Middle frontal gyrus (tissue), 1 donor: ENCODE data around the gene SLC38A10.

Experiments
- DNase-seq: peaks from one replicate; pipeline ENCODE4 v3.0.0-alpha.2; 2015; ENCODE audit warnings: low spot score; ENCODE audit errors: extremely low spot score

Gene SLC38A10

DNA sequence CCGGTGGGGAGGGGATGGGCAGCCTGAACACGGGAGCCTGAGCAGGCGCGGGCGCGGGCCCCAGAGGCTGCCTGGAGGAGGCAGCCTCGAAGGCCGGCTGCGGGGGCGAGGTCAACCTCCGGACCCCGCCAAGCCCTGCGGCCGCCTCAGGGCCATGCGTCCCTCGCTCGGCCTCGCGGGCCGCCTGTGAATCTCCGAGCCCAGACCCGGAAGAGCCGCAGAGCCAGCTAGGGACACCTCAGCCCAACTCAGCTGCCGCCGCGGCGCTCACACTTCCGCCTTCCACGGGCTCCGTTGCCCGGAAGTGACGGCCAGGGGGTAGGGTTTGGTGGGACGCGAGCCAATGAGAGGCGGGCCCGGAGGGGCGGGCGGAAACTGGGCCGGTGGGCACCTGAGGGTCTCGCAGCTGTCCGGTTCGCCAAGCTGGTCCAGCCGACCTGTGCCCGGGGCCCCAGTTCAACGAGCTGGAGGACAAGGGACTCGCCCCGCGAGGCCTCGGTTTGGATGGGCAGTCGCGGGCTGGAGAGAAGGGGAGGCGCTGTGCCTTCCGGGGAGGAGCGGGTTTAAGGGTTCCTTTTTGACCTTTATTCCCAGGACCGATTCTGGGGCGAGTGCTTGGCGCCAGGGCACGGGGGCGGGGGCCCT is at the start of gene SLC38A10:
SLC38A10 (minus strand) TSS at position 277 of the 645 bp plus-strand sequence. CDS start 386 bp downstream, outside the sequence.
- peak; percentile 86 for DNase-seq

DNA sequence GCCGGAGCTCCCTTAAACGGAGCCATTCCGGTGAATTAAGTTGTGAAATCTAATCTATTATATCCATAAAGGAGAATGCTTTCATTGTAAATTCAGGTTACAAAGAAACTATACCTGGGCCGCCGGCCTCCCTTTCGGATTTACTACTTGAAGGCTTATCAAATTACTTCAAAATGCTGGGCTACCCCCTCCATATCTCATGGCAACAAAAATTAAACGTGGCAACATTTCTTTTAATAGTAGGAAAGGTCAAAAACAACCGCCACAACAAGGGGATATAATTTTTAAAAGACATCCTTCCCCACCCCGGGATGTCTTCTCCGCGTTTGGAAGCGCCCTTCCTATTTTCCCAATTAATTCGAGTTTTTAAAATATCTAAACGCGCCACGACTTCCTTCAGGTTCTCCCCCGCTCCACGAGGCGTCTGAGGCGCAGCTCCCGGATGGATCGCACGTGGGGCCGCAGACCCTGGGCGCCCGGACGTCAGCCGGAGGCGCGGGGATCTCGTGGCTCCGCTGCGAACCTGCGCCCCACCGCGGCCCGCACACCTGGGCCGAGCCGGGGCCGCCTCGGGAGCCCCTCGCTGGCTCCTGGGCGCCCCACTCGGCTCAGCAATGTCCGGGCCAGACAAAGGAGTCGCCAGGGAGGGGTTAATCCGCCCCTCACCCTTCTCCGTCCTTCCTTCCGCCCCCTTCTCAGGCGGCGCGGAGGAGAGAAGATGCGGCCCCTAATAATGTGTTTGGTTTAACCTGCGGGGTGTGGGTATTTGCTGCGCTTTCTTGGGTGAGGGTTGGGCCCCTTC is 47.4 kb upstream of the SLC38A10 start:
- no peak for DNase-seq

DNA sequence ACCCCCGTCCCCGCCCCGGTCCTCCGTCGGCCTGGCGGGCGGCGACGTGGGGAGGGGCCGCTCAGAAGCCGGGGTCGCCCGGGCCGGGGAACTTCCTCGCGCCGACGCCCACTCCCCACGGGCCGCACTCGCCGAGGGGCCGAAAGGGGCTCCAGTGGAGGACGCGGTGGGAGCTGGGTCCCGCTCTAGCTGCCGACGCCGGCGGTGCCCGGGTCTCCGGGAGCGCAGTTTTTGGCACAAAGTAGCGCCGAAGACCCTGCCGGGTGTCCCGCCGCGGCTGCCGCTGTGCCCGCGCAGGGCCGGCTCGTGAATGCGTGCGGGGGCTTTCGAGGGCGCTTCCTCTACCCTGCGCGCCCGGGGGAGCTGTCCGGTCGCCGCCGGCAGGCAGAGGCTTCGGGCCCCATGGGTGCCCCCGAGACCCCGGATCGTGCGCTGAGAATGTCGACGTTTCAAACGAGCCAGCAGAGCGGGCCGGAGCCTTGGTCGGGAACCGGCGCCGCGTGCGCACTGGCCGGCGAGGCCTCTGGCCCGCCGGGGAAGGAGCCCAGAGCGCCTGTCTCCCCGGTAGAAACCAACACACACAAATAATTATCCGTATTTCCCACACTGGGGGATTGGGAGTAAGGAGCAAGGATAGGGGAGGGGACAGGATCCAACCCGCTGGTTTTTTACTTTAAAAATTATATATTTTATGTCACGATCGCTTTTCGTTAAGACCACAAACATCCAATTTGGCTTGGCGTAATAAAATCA is 46.6 kb upstream of the SLC38A10 start:
- DNase-seq: no peak

DNA sequence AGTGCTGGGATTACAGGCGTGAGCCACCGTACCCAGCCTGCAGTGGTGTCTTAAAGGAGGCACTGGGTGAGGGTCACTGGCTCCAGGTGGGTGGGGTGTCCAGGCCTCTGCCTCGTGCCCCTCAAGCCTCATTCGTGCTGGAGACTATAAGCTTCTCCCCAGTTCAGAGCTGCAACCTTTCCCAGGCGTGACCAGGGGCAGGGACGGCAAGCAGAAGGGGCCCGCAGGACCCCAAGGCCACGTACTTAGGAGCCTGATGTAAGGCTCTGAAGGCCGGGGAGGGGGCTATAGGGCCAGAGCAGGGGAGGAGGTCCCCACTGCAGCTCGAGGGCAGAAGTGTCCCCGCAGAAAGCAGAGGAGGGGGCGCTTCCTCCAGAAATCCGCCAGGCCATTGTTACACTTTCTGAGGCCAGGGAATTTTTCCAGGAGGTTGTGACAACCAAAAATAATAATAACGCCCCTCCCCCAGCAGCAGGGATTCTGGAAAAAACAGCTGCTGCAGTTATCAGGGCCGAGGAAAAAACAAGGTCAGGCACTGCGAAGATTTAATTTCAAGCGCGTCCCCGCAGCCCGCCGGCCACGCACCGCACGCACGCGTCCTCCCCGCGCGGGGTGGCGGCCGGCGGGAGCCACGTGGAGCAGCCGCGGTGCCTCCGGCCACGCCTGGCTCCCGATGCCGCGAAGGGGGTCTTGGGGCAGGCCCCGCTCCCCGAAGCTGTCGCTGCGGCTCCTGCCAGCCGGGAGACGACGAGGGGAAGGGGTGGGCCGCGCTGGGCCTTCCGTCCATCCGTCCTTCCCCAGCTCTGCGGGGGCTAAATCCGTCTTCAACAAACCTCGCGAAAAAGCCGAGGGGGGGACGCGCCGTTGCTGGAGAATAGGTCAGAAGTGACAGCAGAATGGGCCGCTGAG is 45.8 kb upstream of the SLC38A10 start:
- no peak for DNase-seq

DNA sequence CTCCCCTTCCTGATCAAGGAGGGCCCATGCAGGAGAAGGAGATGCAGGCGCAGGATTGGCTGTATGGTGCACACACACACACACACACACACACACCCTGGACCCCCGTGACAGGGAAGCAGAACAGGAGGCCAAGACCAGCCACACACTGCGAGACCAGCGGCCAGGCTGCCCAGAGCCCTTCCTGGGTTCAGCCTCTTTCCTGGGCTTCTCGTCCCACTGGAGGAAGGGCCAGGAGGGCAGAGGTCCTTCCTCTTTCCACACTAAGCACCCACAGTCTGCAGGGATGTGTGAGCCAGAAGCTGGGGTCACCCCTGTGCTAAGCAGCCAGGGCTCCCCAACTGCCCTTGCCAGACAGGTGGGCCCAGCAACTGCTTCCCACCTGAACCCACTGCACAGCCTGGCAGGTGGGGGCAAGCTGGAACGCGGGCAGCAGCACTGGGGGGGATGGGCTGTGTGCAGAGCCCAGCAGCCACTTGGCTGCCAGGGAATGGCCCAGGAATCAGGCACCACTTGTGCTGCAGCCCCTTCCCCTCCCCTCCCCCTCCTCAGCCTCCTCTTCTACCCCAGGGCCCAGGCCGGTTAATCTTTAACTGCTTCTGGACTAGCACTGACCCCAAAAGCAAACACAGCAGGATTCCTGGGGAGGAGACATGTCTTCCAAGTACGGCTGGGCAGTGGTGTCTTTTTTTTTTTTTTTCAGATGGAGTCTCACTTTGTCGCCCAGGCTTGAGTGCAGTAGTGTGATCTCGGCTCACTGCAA is 44.6 kb upstream of the SLC38A10 start:
- no peak for DNase-seq

DNA sequence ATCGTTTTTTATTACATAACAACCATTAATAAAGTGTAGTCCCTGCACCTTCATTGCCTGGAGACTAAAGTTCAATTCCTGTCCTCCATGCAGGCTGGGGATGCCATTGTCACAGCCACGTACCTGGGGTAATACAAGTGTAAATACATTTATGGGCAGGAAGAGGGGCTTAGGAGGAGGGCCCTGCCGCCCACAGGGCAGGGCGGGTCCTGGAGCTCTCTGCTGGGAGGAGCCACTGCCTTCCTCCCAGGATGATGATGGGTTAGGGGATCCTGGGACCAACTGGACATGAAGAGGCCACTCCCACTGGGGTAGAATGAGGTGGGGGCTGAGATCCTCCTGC is 44.1 kb upstream of the SLC38A10 start:
- DNase-seq: no peak

DNA sequence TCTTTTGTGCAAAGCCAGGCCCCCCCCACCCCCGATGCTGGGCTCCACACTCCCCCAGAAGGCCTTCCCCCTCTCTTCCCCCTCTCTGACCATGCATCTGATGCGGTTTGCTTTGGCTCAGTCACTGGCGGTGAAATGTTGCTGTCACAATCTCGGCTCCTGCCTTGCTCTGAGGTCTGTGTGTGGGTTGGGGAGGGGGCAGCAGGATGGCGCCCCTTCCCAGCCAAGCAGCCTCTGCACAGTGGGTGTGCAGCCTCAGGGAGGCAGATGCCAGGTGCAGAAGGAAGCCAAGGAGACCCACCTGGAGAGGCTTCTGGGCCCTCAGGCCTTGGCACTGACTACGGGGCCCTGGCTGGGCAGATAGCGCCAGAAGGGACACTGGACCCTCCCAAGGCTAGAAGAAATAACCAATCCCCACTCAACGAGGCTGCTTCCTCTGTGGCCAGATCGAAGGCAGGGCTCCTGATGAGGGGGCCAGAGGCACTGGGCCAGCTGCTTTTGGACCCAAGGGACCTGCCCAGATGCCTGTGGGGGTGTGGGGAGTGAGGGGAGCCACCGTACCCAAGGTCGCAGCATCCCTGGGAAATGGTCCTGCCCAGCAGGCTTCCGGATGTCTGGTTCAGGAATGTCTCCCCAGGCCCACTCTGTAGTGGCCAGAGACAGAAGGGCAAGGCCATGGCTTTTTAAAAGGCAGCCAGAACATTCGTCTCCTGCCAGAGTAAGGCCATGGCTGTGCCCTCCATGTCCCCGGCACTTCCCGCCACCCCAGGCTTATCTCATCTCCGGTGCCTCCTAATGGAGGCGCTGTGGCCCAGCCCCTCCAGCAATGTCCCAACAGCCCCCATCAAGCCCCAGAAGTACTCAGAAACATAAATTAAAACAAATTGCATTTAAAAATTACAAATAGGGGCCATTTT is 43.4 kb upstream of the SLC38A10 start:
- no peak for DNase-seq

DNA sequence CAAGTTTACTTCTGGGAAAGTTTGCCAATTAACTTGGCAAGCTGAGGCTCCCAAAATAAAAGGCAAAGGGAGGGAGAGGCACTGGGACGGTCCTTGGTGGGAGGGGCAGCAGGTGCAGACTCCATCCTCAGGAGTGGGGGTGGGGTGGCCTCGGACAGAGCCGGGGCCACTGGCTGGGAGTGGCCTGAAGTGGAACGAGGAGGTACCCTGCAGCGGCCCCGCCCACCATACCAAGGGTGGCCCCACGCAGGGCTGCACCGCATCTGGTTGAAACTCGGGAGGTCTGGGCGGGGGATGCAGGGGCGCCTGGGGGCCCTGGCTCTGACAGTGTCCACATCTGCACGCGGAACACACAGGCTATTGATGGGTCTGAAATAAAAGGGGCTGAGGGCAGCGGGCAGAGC is 42.4 kb upstream of the SLC38A10 start:
- no peak for DNase-seq

DNA sequence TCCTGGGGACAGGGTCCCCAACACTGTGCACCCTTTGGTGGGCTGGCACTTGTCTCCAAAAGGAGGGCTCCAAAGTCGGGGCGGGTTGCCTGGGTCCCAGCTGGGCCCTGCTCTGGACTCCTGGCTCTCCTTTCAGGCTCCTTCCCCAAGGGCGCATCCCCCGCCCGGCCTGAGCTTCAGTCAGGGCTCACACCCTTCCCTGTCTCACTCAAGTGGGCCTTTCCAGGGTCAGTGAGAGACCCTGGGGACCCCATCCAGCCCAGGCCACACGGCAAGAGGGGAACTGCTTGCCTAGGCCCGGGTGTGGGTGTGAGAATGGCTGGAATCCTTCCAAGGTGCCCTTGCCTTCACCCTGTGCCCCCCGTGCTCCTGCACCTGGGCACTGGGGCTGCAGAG is 41.8 kb upstream of the SLC38A10 start:
- DNase-seq: no peak

DNA sequence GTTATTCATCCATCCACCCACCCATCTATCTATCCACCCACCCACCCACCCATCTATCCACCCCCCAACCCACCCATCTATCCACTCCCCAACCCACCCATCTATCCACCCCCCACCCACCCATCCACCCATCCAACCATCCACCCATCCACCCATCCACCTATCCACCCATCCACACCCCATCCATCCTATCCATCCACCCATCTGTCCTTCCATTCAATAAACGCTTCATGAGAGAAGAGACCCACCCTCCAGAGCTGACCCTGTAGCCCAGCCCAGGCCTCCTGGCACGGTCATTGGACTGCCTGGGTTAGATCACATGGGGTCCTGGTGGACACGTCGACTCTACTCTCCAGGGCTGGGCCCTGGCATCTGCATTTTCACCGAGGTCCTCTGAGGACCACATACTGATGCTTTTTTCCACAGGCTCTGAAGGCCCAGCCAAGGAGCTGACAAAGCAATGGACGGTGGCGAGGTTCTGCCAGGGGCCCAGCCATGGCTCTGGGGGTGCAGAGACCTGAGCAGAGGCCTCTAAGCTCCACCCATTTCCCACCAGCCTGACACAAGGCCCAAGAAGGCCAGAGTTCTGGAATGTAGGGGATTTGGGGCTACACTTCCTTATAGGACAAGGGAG is 41.3 kb upstream of the SLC38A10 start:
- no peak for DNase-seq

DNA sequence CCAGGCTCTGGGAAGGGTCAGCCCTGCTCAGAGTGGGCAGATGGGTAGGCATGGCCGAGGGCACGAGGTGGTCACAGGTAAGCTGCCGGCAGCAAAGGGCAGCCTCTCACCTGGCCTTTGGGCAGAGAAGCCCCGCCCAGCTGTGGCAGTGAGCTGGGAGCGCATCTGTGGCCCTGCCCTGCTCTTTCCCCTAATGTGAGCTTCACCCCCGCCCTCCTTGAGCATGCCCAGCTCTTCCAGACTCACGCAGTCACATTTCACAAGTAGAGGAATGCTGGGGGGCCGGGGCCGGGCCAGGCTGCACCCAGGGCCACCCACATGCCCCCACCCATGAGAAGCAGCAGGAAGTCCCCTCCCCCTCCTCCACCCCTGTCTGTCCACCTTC is 40.7 kb upstream of the SLC38A10 start:
- DNase-seq: no peak

DNA sequence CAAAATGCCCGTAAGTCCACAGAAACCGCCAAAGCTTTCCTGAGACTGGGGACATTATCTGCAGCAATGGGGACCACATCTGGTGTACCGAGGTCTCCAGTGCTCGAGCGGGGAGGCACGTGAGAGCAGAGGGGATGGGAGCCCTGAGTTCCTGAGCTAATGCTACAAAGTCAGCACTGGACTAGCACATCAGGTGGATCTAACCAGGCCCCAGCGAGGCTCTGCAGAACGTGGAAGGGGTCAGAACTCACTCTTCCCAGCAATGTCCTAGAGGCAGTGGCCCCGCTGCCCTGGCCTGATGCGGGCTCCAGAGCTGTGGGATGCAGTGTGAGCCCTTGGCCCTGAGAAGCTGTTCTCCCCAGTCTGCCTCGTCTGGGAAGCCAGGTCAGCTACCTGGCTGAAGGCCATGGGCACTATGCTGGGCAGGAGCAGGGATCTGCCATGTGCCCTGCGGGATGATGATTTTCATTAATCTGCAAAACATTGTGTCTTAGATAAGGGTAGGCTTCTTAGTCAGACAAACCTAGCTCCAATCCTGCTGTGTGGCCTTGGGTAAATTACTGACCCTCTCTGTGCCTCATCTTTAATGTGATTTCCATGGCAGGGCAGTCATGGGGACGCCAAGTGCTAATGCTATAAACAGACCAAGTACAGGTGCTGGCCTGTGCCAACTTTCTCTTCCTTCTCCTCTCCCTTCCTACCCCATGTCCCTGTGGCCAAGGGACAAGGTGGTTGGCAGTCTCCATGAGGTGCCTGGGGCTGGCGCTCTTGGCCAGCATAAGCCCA is 40.1 kb upstream of the SLC38A10 start:
- DNase-seq: no peak

DNA sequence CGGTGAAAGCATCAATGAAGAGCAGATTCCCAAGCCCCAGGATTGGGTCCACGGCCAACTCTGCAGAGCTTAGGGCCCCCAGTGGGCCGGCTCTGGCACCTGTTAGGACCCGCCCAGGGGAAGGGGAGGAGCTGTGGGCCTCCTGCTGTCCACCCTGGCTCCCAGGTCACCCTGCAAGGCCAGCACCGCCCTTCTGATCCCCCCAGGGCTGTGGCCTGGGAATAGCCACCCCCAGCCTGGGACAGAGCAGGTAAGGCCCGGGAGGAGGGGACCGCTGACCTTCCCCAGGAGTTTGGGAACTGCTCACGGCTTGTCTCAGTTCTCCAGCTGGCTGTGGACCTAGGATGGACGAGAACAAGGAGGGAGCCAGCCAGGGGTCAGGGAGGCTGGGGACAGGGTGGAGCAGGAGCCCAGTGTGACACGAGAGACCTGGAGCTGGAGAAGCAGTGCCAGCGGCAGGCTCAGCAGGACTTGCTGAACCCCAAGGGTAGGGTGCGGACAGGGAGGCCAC is 39.3 kb upstream of the SLC38A10 start:
- no peak for DNase-seq

DNA sequence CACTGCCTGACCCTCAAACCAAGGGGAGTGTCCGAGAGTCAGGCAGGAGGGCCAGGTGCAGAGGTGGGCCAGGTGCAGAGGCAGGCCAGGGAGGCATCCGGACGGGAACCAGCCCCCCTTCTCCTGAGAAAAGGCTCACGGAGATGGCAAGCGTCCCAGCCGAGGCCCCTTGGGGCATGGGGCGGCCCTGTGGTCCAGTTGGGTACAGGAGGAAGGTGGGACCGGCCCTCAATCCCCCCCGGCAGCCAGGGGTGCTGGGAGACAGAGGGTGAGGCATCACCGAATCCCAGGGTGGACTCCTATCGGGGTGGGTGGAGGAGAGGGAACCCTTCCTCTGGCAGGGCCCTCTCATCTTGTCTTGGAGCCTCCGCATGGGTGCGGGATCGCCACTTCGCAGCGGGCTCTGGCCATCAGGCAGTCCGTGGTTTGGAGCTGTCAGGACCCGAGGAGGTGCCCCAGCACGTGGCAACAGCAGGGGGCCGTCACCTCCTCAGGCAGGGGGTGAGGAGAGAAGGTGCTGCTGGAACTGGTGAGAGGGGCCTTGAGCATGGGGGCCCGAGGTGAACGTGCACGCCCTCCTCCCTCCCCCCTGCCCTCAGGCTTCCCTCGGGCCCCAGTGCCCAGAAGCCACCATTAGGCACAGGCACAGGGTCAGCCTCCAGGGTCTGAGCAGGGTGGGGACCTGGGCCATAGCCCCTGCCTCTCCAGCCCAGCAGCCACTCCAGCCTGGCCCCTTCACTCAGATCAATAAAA is 38.7 kb upstream of the SLC38A10 start:
- DNase-seq: no peak

DNA sequence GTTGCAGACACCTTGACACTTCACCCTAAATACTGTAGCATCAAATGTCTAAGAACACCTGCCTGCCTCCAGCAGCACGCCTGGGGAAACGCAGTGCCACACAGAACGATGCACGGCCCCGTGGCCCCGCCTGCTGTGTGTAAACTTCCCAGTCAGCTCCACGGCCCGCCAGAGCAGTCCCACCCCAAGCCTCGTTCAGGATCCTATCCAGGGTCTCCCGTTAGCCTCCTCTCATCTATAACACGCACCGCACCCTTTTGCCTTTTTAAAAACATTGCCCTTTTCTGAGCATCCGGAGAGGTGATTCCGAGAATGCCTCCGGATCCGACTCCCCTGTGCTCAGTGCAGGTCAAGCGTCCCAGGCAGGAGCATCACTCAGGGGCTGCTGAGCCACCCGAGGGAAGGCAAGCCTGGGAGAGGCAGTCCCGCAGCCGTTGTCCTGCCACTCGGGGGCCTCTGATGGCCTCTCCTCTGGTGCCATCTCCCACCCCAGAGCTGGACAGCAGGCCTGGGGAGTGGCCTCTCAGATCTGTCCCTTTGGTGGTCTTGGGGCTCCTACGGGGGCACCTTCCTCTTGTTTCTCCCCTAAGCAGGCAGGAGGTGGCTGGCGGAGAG is 37.9 kb upstream of the SLC38A10 start:
- no peak for DNase-seq

DNA sequence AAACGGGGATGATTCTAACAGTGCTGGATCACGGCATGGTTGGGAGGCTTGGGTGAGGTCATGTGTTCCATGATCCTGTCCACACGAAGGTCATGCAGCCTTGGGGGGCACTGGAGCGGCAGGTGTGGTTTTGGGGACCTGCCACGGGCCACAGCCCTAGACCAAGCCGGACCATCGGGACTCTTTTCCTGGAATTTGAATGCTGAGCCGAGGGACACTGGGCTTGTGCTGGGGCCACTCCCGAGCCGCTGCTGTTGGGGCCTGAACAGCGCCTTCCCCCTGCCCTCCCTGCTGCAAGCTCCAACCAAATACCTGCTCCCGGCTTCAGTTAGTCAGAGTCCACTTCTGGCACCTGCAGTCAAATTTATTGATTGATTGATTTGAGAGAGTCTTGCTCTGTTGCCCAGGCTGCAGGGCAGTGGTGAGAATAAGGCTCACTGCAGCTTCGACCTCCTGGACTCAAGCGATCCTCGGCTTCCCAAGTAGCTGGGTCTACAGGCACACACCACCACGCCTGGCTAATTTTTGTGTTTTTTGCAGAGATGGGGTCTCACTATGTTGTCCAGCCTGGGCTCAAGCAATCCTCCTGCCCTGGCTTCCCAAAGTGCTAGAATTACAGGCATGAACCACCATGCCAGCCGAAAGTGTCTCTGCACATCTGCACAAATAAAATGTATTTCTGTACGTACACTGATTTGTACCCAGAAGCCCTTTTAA is 37.2 kb upstream of the SLC38A10 start:
- DNase-seq: no peak
